ENCODE measurements around the gene MAN1C1.

Gene MAN1C1

DNA sequence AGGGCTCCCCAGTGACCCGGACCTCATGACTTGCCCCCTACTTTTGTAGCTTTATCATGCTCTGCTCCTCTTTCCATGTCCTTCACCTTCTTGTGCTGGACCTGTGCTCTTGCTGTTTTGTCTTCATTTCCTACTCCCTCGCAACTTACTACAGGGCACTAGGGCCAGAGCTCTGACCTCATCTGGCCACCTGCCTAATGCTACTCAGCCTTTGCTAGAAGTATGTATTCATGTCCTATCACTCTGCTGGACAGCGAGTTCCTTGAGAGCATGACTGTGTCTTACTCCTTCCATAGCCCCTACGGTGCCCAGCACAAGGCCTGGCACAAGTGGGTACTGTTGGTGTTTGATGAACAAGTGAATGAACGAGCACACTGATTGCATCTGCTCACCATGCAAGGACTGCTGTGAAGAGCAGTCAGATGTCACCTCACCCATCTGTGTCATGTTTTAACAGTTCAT, 205.1 kb downstream of the MAN1C1 start:
- DNase-seq, result no peak

DNA sequence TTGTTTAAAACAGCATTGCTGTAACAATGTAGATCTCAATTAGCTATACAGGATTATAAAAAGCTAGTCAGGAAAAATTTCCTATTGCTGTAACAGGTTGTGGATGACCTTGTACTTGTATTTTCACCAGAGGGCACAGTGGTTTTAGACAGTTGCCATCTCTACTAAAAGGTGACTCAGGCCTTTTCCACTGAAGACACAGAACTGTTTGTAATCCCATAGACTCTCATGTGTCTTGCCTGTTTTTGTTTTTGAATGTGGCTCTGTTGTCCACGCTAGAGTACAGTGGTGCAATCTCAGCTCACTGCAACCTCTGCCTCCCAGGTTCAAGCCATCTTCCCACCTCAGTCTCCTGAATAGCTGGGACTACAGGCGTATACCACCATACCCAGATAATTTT, 209.0 kb downstream of the MAN1C1 start:
- DNase-seq, result no peak

- no peak for DNase-seq
Measured at GRCh38 chr1:25826571-25826970, 210.0 kb downstream of the MAN1C1 start.

GRCh38 chr1:25828491-25828890, 211.9 kb downstream of the MAN1C1 start:
- no peak for DNase-seq

DNA sequence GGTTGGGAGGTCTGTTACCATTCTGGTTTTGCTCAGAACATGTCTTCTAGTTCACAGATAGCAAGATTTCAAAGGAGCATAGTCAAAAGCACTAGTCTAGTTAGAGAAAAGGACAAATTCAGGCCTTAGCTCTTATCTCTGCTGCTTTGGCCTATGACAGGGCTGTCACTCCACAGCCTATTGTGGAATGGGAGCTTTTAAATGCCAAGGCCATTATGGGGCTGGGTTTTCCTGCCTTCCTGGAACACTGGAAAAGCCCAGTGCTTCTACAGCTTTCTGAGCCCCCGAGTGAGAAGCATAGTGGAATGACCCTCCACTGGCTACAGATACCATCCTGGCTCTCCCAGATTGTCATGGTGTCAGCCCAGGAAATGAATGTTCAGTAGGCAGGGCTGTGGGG, 212.5 kb downstream of the MAN1C1 start:
- DNase-seq, result no peak

GRCh38 chr1:25831569-25832196, 215.1 kb downstream of the MAN1C1 start:
- no peak for DNase-seq

DNA sequence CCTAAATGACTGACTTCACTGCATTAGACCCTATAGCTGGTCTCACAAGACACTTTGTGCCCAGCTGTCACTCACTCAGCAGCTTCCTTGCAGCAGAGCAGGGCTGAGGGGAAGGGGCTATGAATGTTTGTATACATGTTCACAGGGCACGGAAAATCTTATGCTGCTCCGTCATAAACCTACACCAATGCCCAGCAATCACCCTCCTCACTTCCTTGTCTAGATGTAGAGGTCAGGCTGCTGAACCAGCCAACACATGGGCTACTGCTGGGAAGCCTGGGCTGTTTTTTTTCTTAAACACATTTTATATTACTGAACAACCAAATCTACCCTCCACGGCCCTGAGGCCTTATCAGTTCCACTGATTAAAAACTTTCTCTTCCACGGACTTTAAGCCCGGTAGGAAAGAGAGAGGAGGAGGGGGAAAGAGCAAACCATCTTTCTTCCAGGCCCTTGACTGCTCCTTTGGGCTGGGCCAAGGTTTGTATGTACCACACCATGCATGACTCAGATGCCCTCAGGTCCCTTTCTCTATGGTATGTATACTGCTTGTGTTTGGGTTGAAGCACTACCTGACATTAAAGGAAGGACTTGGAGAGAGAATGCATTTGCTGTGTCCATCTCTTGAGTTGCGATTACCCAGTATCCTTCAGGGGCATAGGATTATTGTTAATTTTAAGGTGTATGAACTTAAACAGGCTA, 215.9 kb downstream of the MAN1C1 start:
- no peak for DNase-seq

- DNase-seq, result no peak
Measured at GRCh38 chr1:25833158-25833557, 216.6 kb downstream of the MAN1C1 start.

All from CD4-positive, alpha-beta T cell treated with Interleukin-1 beta for 1 hour (primary cell).